RCC 7860 (cell line): ENCODE data around the gene JOSD1.

Source experiments
- DNase-seq: peaks from one replicate; pipeline ENCODE4 v3.0.0-alpha.2; 2015; ENCODE audit warnings: low spot score
- FAIRE-seq: peaks from 2 replicates; lab custom pipeline; 2012; peaks lifted over from hg19 to GRCh38; lab: Jason Lieb, UNC

The JOSD1 gene

DNA sequence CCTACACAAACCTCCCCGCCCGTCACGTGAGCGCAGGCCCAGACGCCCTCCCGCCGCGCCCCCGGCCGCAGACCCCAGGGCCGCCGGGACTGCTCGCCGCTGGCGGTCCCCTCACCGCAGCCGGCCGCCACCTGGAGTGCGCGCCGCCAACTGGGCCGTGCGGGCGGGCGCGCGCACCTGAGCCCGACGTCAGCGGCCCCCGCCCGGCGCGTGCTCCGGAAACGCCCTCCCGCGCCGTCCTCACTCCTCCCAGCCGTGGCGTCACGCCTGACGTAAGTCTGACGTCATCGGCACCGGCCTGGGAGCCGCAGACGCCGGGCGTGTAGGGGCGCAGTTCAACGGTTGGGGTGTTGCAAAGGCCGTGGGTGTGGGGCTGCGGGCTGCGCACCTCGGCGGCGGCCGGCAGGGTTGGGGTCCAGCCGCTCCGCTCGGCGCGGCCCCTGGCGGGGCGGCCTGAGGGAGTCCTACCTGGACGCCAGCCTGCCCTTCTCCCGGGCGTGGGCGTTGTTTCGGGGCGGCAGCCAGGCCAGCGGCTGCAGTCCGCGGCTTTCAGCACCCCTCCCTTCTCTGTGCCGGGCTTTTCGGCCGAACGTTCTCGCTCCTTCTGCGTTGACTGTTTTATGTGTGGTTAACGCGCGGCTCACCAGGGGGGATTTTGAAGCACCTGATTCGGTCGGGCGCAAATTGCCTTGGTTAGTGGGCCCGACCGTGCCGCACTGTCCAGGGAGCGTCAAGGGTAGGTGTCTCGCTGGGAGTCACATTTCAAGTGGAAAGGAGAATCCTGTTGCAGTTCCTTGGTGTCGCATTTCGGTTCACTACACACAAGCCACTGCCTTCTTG is at the start of gene JOSD1:
JOSD1 (minus strand) TSS at position 155 of the 840 bp plus-strand sequence. CDS start 956 bp downstream, outside the sequence.
- FAIRE-seq (no peak), DNase-seq (peak; percentile 71)

DNA sequence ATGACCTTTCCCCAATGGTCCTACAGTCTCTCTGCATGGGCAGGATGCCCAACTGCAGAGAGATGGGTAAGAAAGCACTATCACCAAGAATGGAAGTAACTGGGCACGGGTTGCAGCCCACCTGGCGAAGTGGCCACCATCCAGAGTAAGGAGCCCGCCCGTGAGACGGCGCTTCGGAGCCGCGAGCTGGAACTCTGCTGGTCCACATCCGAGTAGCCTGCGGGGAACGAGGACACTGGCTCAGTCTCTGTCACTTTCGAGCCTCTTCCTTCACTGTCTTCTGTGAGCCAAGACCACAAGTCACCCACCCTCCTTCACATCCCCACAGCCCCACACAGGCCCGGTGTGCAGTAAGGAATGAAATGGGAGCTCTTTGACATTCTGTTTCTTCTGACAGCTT is 49.4 kb upstream of the JOSD1 start:
- FAIRE-seq (no peak), DNase-seq (no peak)

DNA sequence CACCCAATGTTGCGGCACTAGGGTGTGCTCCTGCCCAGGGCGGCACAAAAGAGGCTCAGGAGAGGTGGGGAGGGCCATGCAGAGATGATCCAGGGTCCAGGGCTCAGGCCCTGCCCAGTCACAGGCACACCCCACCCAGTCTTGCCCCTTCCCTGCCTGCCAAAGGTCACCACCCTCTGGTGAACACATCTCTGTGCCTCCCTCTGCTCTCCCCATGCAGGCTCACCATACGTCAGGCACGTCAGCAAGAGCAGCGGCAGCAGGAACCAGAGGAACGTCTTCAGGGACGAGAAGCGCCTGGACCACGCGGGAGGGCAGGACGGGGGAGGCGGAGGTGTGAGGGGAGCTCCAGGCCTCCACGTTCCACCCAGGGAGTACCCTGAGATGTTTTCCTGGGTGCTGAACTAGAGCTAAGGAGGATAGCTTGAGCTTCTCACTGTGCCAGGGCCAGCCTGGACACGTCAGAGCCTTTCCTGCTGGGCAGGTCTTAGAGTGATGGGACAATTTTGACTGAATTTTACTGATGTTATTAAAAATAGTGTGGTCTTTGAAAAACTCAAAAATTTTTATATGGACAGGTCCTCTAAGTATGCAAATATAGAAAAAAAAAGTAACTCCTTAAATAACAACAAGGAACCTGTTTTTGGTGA is 47.9 kb upstream of the JOSD1 start:
- FAIRE-seq (no peak), DNase-seq (no peak)

DNA sequence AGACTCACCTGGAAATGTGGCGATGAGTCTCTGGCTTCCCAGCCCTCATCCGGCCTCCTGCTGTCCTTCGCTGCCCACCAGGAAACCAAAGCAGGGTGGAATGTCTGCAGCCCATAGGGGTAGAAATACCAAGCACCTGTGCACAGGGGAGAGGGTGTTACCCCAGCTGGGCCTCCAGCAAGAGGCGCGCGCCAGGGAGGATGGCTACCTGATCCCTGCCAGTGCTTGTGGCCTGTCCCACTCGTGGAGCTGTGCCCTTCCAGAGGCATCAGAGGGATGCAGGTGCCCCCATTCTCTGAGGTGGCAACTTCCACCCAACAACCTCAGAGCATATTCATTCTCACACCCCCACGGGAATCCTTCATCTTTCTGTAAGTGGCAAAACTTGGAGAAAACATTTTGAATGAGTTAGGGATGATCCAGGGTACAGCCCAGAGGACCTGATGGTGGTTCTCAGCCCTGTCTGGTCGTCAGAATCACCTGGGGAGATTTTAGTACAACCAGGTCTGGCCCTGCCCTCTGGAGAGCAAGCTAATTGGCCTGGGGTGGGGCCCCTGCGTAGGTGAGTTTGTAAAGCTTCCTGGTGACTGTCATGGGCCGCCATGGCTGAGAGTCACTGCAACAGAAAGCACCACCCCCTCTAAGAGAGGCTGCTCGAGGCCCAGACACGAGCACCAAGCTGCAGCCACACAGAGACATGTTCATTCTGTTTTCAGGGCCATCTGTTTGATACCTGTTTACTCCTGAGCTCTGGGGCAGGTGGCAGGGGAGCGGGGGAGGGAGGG is 45.1 kb upstream of the JOSD1 start:
- DNase-seq (no peak), FAIRE-seq (no peak)

DNA sequence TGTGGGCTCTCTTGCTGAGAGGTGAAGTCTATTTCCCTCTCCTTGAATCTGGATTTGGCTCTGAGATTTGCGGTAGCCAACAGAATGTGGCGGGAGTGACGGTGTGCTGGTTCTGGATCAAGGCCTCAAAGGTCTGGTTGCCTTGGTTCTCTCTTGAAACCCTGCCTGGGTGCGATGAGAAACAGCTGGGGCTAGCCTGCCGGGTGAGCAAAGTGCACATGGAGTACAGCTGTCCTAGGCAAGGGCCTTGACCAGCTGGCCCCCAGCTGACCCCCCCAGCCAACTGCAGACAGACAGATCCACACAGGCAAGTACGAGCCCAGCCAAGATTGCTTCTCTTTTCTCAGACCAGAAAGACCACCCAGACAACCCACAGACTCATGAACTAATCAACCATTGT is 44.2 kb upstream of the JOSD1 start:
- DNase-seq: no peak
- FAIRE-seq: no peak

DNA sequence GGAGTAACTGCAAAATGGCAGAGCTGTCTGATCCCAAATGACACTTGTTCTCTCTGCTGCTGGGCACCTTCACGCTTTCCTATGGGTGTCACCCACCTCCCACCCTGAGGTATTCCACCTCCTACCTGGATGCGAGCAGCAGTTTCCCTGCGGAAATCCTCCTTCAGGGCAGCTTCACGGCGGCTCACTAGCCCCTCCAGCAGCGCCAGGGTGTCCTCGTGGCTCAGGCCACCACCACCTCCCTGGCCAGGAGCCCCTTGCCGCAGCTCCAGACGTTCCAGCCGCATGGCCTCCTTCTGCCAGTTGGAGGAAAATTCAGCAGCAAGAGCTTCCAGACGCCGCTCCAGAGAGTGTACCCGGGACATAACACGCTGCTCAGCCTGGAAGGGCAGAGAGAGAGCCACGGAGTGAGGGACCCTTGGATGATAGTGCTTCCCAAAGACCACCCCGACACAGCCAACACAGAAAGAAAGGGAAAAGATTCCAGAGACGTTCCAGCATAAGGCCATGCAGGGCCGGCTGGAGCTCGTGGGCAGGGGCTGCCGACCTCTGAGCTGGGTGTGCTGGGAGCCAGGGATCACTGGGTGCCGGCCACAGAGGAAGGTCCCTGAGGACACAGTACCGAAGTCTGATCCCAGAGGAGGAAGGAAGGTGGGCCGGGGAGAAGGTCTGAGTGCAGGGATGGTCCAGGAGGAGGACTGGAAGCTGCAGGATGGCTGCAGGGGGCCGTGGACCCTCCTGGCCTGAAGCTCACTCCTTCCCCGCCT is 41.6 kb upstream of the JOSD1 start:
- FAIRE-seq (no peak), DNase-seq (no peak)

DNA sequence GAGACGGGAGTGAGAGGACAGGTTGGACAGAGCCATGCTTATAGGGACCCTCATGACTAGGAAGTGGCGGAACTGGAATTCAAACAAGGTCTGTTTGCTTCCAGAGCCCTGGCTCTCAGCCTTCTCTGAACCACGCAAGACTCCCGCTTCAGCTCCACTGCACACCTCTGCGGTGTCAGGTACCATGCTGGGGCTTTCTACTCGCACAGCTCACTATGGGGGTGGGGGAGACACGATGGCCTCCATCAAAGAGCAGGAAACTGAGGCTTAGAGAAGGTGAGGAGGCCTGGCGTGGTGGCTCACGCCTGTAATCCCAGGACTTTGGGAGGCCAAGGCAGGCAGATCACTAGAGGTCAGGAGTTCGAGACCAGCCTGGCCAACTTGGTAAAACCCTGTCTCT is 40.8 kb upstream of the JOSD1 start:
- no peak for FAIRE-seq
- no peak for DNase-seq

DNA sequence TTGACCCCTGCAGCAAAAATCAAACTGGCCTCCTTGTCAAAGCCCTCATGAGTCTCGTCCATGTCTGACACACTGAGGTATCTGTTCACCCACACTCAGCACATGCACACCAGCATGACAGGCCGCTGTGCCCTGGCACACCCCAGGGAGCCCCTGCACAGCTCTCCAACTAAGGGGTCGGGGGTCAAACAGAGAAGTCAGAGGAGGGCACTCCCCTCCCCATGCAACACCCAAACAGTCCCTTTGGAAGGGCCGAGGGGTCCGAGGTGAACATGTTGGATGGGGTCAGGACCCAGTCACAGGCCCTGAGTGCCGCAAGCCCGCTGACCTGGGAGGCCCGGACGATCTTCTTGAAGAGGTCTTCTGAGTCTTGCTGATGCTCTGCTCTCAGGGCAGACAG is 40.4 kb upstream of the JOSD1 start:
- DNase-seq: no peak
- no peak for FAIRE-seq

DNA sequence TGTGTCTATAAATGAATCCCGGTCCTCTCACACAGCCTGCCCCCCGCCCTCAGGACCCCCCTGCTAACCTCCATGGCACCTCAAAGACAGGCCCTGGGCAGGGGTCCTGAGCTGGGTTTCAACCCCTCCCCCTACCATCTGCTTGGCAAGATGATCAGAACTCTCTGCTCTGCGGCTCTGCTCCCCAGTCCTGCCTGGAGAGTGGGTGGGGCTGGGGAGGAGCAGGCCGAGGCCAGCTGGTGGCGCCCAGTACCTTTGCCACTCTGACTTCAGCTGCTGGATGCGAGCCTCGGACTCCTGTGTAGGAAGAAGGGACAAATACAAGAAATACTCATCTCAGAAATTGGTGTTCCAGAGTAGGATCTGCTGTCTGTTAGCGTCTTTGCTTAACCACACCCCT is 40.0 kb upstream of the JOSD1 start:
- FAIRE-seq (no peak), DNase-seq (no peak)

DNA sequence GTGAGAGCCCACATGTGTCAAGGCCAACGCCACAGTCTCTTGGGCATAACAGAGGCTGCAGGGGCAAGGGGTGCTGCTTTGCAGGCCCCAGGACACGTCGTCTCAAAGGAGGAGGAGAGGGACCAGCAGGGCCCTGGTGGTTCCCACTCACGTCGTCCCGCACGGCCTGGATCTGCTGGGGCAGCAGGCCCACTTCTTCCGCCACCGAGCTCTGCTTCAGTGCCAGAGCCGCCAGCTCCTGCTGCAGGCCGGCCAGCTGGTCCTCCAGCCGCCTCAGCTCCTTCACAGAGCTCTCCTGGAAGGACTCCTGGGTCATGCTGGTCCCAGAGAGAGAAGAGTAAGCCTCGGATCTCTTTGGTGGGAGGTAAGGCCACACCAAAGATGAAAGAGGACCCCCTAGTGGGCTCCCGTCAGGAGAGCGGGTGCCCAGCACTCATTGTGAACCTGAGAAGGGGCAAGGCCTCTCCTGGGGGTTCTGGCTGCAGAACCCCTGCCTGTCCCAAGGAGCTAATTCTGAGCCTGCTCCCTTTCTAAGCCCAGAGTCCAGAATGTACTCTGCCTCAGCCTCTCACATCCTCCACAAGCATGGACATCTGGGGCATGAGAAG is 39.5 kb upstream of the JOSD1 start:
- FAIRE-seq (no peak), DNase-seq (no peak)

DNA sequence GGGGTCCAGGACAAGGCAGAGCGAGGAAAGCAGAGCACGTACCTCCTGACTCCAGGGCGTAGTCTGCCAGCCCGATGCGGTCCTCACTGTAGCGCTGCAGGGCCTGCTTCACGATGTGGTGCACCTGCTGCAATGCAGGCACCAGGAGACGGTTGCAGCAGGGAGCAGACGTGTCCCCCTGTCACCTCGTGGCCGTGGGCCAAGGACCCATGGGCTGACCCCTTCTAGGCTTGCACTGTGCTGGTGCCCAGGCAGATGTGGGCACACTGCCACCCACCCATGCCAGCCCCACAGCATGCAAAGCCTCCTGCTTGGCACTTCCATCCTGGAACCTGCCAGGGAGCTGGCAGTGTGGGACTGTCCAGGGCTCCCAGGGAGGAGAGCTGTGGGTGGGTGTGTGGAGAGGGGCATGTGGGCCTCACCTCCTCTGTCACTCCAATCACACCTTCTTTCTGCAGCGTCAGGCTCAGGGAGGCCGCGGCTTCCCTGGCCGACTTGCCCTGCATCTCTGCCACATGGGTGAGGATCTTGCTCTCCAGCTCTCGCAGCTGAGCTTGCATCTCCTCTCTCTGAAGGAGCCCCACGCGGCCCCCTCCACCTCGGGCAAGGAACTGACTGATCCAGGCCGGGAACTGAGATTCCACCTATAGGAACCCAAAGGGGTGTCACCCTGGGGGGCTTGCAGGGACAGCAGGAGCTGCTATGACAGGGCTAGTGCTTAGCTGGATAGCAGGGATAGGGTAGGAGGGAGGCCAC is 38.7 kb upstream of the JOSD1 start:
- FAIRE-seq: no peak

DNA sequence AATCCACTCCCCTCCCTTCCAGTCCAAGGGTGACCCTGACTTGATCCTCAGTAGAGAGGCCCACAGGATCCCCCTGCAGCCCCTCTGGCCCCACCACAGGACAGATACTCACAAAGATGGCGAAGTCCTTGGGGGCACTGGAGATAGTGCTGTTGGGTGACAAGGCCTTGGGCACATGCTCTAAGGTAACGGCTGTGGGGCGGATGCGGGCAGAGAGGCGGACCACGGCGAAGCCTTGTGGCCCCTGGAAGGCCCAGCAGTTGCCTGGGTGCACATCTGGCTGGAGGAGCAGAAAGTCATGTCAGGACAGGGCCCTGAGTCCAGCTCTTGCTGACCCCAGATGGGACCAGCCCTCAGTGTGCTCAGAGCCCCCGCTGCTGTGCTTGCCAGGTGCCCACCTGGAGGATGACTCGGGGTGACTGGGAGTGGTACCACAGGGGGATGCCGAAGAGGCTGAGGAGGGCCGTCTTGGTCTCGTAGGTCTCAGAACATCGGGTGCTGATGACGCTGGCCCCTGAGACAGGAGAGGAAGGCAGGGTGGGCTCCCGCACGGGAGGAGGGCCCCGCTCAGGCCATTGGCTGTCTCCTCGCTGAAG is 37.8 kb upstream of the JOSD1 start:
- no peak for FAIRE-seq

More for the DNA sequence above, 38.7 kb upstream of the JOSD1 start:
- DNase-seq: no peak

DNA sequence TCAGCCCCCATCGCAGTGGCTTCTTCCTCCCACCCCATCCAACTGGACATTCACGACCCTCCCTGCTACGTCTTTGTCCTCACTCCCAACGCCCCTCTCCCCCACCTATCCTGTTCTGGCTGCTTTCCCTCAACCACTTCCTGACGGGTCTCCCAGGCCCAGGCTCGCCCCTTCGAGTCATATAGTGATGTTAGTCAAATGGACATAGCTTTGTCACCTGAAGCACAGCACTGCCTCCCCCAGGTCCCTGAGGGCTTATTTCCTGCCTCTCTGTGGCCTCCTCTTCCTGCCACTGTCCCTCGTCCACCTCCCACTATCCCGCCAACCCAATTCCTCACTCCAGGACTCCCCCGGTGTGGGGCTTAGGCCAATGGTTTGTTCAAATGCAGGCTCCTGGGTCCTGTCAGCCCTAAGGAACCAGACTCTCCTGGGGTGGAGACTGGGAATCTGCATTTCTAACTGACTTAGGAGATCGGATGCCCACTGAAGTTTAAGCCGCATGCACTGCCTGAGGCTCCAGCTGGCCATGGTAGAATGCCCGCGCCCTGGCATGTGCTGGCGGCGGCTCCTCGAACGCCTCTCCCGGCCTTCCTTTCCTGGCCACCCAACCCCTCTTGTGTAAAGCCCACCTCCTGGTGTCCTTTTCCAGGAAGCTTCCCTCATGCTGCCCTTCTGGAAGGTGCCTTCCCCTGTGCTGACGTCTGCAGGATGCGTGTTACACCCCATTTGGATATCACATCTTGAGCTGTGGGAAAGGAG is 36.7 kb upstream of the JOSD1 start:
- DNase-seq: peak; percentile 38
- FAIRE-seq: no peak

More for the DNA sequence above, 37.8 kb upstream of the JOSD1 start:
- no peak for DNase-seq

DNA sequence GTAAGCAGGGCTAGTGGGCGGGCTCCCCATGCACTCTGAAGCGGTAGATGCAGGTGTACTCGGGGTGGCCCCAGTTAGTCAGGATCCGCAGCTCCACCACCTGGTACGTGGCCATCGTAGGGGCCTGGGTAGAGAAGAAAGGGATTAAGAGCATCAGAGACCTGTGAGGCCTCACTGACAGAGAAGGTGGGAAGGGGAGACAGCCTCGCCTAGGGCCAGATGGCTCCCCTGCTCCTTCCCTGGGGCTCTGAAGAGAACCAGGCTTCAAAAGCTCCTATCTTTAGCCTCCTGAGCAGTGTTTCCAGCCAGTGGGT is 35.5 kb upstream of the JOSD1 start:
- DNase-seq: no peak
- FAIRE-seq: no peak

DNA sequence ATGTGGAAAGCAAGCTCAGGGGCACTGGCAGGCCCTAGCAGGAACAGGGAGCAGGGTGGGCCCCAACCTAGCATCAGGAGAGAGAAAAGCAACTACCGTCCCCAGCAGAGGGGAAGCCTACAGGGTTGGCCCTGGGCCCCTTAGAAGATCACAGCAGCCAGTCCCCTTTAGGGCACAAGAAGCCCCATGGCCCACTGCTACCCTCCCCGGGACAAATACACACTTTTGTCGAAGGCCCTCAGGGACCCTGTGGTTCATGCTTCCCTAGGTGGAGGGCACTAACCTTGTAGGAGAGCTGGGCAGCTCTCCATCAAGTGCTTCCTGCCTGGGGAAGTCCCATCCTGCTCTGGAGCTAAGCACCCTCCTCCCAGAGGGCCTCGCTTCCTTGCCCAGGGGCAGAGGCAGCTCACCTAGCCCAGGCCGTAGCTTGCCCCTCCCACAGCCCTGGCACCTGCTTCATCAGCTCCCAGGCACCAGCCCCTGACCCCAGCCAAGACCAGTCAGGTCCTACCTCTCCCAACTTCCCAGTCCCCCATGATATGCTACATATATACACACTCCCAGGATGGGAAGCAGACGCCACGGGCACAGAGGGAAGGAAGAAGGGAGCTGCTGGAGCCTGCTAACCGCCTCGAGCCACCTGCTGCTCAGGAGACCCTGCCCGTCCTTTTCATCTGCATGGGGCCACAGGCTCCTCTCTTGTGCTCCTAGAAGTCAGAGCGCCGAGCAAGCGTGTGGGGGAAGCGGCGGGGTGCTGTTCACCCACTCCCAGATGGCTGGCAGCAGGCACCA is 34.9 kb upstream of the JOSD1 start:
- DNase-seq (no peak), FAIRE-seq (no peak)

DNA sequence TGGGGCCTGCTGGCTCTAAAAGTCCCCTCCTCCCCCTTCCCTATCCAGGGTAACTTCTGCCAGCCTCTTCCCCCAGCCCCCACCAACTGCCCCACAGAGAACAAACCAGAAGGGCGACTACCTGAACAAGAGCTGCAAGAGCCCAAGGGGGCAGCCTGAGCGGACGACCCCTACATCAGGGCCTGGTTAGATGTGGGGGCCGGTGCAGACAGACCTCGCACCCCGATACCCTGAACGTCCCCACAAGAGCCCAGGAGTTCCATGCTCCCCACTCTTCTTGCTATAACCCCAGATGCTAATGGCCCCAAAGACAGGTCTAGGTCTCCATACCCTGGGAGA is 34.4 kb upstream of the JOSD1 start:
- no peak for DNase-seq

DNA sequence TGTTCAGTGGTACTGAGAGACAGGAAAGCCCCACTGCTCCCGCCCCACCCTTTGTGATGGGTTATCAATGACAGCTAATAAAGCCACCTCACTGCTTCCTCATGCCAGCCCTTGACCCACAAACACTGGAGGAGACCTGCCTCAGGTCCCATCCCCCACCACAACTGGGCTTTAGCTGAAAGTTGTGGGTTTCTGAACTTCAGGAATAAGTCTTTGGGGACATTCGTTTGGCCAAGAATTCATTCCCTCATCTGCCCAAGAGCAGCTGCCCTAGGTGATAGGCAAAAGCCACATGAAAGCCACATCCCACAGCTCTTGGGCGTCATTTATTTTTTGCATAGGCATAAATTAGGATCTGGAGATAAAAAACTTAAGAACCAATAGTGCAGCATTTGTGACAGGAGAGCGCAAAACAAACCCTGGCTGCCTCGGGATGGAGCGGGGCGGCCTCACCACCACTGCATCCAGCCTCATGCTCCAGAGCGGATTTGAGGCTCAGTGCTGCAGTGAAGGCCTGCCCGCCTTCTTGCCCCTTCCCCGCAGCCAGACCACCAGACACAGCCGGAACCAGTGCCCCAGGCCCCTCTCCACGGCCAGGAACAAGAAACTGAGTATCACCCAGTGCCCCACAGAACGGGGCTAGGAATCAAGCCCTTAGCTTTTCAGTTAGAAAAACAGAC is 33.8 kb upstream of the JOSD1 start:
- no peak for DNase-seq
- FAIRE-seq: no peak

More for the DNA sequence above, 34.4 kb upstream of the JOSD1 start:
- no peak for FAIRE-seq
